NCI-H1694 treated with DMSO at 0.1 percent for 48 hours (cell line): ENCODE results near the gene UBA6.
"Not testable (repeated sequence)": the region's sequence is repeated elsewhere in the genome, so short reads cannot be mapped to it uniquely, and the experiment has no call there.

Experiments
- DNase-seq: peaks from one replicate; lab custom pipeline; 2025; lab: John Stamatoyannopoulos, UW

Gene UBA6

DNA sequence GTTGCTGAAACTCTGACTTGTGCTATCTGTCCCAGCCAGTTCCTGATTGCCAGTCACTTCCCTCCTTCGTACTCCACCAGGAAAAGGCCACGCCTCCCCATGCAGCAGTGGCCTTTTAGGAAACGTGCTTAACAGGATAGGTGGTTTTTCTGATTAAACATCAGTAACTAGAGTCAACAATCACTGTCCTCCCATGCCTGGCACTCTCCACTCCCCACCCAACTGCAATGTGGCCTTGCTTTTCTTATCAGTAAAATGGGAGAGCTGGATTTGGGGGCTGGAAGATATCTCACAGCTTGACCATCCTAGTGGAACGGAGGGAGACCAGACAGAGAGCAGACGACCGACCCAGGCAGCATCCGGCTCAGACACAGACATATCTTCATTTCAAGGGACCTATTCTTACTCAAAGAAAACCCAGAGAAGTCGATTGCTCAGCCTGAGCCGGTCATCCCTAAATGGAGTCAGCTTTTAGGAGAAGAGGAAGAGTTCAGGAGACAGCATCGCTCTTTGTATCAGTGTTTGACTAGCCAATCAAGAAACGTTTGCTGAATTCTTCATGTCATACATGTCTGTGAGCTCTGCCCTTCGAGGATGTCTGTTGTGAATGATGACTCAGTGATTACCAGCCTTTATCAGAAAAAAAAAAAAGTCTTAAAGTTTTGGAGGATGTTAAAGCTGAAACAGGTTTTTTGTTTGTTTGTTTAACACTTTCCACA, 12.7 kb upstream of the UBA6 start:
- no peak for DNase-seq

GRCh38 chr4:67712650-67713528, 11.9 kb upstream of the UBA6 start:
- DNase-seq: no peak

DNA sequence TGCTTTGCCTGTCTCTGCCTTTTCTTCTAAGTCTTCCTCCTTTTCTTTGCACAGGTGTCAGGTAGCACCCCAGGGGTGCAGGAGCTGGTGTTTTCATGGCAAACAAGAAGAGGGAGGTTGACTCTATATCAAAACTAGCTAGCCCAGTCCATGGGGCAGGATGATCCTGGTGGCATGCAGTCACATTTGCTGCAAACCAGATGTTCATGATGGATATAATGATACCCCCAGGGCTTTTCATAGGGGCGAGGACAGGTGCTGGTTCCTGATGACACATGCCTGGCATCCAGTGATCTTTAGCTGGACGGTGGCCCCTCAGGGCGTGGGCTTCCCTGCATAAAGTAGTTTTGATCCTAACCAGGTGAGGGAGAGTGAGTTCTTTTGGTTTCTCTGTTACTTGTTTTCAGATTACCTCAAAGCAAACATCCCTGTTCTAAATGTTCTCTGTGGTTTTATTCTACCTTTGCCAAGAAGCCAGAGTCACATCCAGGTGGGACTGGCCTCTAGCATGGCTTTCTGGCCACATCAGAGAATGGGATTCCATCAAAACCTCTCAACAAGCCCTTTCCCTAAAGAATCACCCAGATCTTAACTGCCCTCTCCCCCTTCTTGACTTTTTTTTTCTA, 11.2 kb upstream of the UBA6 start:
- no peak for DNase-seq

DNA sequence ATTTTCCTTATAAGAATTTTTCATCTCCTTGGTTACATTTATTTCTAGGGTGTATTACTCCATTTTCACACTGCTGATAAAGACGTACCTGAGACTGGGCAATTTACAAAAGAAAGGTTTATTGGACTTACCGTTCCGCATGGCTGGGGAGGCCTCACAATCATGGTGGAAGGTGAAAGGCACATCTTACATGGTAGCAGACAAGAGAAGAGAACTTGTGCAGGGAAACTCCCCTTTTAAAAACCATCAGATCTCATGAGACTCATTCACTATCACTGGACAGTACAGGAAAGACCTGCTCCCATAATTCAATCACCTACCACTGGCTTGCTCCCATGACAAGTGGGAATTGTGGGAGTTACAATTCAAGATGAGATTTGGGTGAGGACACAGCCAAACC, 5.7 kb upstream of the UBA6 start:
- DNase-seq: not testable (repeated sequence)

GRCh38 chr4:67704843-67705242, 3.9 kb upstream of the UBA6 start:
- DNase-seq: no peak

GRCh38 chr4:67702166-67702565, 1.2 kb upstream of the UBA6 start:
- no peak for DNase-seq

- no peak for DNase-seq
These were observed 529 bp upstream of the UBA6 start for GRCh38 chr4:67701517-67701850.

- peak; percentile 29 for DNase-seq
These were observed 728 bp downstream of the UBA6 start for GRCh38 chr4:67700116-67700737.

GRCh38 chr4:67699603-67700002, 1.4 kb downstream of the UBA6 start:
- DNase-seq: no peak

GRCh38 chr4:67697860-67698687, 2.9 kb downstream of the UBA6 start:
- no peak for DNase-seq

GRCh38 chr4:67696061-67696460, 4.9 kb downstream of the UBA6 start:
- DNase-seq: no peak

GRCh38 chr4:67694662-67695061, 6.3 kb downstream of the UBA6 start:
- no peak for DNase-seq

DNA sequence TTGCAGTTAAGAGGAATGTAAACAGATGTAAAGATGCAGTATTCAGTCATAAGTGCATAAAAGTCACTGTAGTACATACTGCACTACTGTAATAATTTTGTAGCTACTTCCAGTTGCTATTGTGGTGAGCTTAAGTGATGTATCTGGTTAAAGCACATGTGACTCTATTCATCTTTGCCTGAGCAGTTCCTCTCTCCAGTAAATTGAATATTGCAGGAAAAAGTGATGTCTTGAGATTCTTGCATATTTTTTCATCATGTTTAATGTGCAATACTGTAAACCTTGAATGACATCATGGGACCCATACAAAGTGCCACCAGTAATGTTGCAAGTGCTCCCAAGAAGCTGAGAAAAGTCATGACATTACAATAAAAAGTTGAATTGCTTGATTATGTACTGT, 9.6 kb downstream of the UBA6 start:
- DNase-seq: no peak

GRCh38 chr4:67687636-67688035, 13.3 kb downstream of the UBA6 start:
- no peak for DNase-seq

GRCh38 chr4:67685532-67685859, 15.5 kb downstream of the UBA6 start:
- DNase-seq: no peak

GRCh38 chr4:67684839-67685531, 16.0 kb downstream of the UBA6 start:
- no peak for DNase-seq

GRCh38 chr4:67682266-67682665, 18.7 kb downstream of the UBA6 start:
- no peak for DNase-seq

DNA sequence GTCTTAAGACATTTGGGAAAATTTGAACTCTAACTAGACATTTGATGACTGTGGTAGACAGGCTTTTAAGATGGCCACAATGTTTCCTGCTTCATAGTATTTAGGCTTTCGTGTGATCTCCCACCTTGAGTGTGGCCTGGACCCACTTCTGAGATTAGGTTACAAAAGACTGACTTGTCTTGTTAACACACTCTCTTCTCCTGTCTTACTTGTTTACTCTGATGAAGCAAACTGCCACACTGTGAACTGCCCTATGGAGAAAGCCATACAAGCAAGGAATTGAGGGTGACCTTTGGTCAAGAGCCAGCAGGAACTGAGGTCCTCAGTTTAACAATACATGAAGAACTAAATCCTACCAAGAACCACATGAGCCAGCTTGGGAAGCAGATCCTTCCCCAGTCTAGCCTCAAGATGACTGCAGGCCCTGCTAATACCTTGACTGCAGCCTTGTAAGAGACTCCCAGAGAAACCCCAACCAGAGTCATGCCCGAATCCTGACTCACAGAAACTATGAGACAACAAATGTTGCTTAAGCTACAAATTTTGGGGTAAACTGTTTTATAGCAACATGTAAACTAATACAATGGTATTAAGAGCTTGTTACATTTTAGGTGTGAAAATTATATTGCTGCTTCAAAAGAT, 20.3 kb downstream of the UBA6 start:
- DNase-seq: no peak

DNA sequence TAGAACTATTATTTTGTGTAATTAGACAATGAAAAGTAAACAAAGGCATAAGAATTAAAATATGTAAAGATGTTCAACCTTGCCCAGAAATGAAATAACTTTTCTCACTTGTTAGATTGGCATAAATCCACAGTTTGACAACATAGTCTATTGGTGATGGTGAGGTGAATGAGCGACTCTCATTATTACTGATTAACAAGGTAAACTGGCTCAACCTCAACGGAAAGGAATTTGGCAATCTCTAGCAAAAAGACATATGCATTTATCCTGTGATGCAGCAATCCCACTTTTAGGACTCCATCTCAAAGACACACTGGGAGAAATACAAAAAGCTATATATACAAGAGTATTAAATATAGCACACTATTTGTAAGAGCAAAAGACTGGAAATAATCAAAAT, 22.3 kb downstream of the UBA6 start:
- DNase-seq: no peak

GRCh38 chr4:67674098-67674497, 26.9 kb downstream of the UBA6 start:
- DNase-seq: no peak

DNA sequence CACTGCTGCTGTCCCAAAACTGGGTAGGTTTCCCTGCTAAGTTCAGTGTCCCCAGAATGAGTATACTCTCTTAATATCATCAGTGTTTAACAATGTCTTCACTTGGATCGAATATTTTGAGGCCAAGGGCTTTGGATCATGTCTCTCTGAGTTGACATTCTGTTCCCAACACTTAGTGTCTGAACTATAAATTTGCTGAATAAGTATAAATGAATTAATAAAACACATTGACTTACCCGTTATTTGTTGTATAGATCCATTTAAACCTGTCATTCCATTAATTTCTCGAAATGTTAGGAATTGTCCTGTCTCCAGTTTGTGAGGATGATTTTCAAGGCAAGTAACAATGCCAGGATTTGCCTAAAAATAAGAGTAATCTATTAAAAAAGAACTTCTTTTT, 32.6 kb downstream of the UBA6 start:
- no peak for DNase-seq
